Daoy (cell line): ENCODE data around the gene UGT2B17. TPM values are rescaled to one million over a fixed set of nuclear protein-coding genes. Genes with fewer than 3 reads are reported as not detected.

Experiments used
- total RNA-seq: library from RNA; depleted of rRNA; stranded (reverse); fragments of >200 nt; shearing (Covaris generic); gene quantifications from 2 replicates; pipeline ENCODE4 v1.2.3, GENCODE V29; 2014; rRNA removed

The UGT2B17 gene
- total RNA-seq, 1 experiment from 2014 or later: not detected

Other genes with a start within 250 kb of the UGT2B17 start
- 35.0 and 37.5 TPM in 2 replicates for gene YTHDC1, start 226.2 kb downstream of the UGT2B17 start, total RNA-seq
- not detected in 2 replicates for gene TMPRSS11E, start 128.9 kb downstream of the UGT2B17 start, total RNA-seq
- not detected in 2 replicates for gene UGT2B15, start 94.3 kb upstream of the UGT2B17 start, total RNA-seq
- not detected in 2 replicates for gene UGT2B10, start 239.7 kb upstream of the UGT2B17 start, total RNA-seq